Psoas muscle (tissue), 8 donors: ENCODE results near the gene NEK6. TPM values are rescaled to one million over a fixed set of nuclear protein-coding genes. Genes with fewer than 3 reads are reported as not detected.

ENCODE experiments used
- ATAC-seq, 4 donors: fragments of 200-7000 bp; cut with Tn5 transposase; one replicate each; pipeline ENCODE4 v1.9.1; 2020; ENCODE audit warnings: moderate library complexity in 3 of 4, mild to moderate bottlenecking in 2 of 4
- DNase-seq, 2 donors: peaks; one replicate each; pipeline ENCODE4 v3.0.0-alpha.2; 2020
- H3K27ac ChIP-seq: fragments of 200-600 bp; one replicate; pipeline ENCODE4 v1.8.0; 2022
- H3K27me3 ChIP-seq, 3 donors: fragments of 200-600 bp in 1 of 3; one replicate each; pipeline versions ENCODE4 v1.6.1 to v1.8.0; 2013 to 2022; ENCODE audit warnings: low read length in 2 of 3, mild to moderate bottlenecking in 2 of 3, moderate library complexity in 1 of 3; ENCODE audit not compliant: insufficient read depth in 3 of 3
- H3K36me3 ChIP-seq, 2 donors: fragments of 200-600 bp in 1 of 2; one replicate each; pipeline versions ENCODE4 v1.6.1 to v1.8.0; 2013 to 2022; ENCODE audit warnings: low read depth in 1 of 2, mild to moderate bottlenecking in 1 of 2, moderate library complexity in 1 of 2; ENCODE audit not compliant: insufficient read depth in 1 of 2
- H3K4me1 ChIP-seq: fragments of 200-600 bp; one replicate; pipeline ENCODE4 v1.8.0; 2022
- H3K4me3 ChIP-seq: fragments of 200-600 bp; one replicate; pipeline ENCODE4 v1.8.0; 2022; ENCODE audit warnings: mild to moderate bottlenecking
- H3K9me3 ChIP-seq: fragments of 200-600 bp; one replicate; pipeline ENCODE4 v1.8.0; 2022
- CTCF ChIP-seq: fragments of 200-600 bp; IDR thresholded peaks from one replicate; pipeline ENCODE4 v1.8.0; 2022; ENCODE audit warnings: antibody characterized with exemption
- WGBS, 3 donors: extraction: QIAGEN DNeasy Blood & Tissue Kit; methylation state at CpG; one replicate each; pipeline versions ENCODE4 v1.1.6 to v1.1.7; 2013; 5-methylcytosine and 5-hydroxymethylcytosine counted together
- intact Hi-C, 2 donors: fragments of 100-400 bp; cut with DNase I; formaldehyde crosslinking; loops; one replicate each; pipeline versions ENCODE4 v1.11.0 to v1.14.2; 2022
- polyA plus RNA-seq, 3 donors: library from polyadenylated mRNA; stranded (reverse); fragments of 200-250 nt; gene quantifications; one replicate each; pipeline ENCODE4 v1.2.3, GENCODE V29; 2013
- total RNA-seq, 4 donors: library from RNA; stranded (reverse); fragmentation: NEBNext Ultra II Directional in 2 of 4; extraction: Animal tissue kit (Norgen Biotek cat#: 25700) in 2 of 4; gene quantifications; one replicate each; pipeline versions ENCODE4 v1.2.1 to v1.2.4, GENCODE V29; 2021 to 2023
- donor health status: healthy with polysubstance abuse.
- donor health status: DM: no; HTN: no; CAD: no; lungs with moderate emphysema.
- donor health status: Bipolar disorder and iron deficiency.
- donor health status: healthy.
- donor health status: DM: yes; HTN: yes; CAD: no.
- donor health status: DM: no; HTN: no; CAD: no.
- donor health status: DM: no; HTN: no; CAD: no.
- donor health status: DM: yes; HTN: yes; CAD: no.

The NEK6 gene
- total and polyA plus RNA-seq, 7 donors = 2.0 to 16.0 (median 5.3) TPM

GRCh38 chr9:124272118-124272517, 14.4 kb downstream of the NEK6 start:
- DNase-seq (no peak), ATAC-seq (peak in 1 of 4 donors; percentile 3)
- Histone ChIP-seq H3K27ac (peak overlapping the region; percentile 4), H3K4me1 (peaks cover 24% of the 10 kb centered on the region), H3K36me3 (no peaks in the 10 kb centered on the region), H3K9me3 (no peaks in the 10 kb centered on the region), H3K4me3 (no peak overlapping the region), H3K27me3 (no peaks in the 10 kb centered on the region)
- intact Hi-C loops = no loop called here
- no peak for TF ChIP-seq CTCF
- WGBS, 3 donors = 78 to 81% (median 80%) methylated on average over 7 of the region's 7 CpGs

GRCh38 chr9:124272979-124273378, 15.2 kb downstream of the NEK6 start:
- Histone ChIP-seq H3K27ac (no peak overlapping the region), H3K9me3 (no peaks in the 10 kb centered on the region), H3K27me3 (no peaks in the 10 kb centered on the region), H3K36me3 (no peaks in the 10 kb centered on the region), H3K4me3 (no peak overlapping the region), H3K4me1 (peaks cover 23% of the 10 kb centered on the region)
- DNase-seq = no peak
- no peak for ATAC-seq
- TF ChIP-seq CTCF = no peak
- 82 to 85% (median 82%) methylated on average over 9 of the region's 9 CpGs for WGBS, 3 donors
- intact Hi-C loops = no loop called here

DNA sequence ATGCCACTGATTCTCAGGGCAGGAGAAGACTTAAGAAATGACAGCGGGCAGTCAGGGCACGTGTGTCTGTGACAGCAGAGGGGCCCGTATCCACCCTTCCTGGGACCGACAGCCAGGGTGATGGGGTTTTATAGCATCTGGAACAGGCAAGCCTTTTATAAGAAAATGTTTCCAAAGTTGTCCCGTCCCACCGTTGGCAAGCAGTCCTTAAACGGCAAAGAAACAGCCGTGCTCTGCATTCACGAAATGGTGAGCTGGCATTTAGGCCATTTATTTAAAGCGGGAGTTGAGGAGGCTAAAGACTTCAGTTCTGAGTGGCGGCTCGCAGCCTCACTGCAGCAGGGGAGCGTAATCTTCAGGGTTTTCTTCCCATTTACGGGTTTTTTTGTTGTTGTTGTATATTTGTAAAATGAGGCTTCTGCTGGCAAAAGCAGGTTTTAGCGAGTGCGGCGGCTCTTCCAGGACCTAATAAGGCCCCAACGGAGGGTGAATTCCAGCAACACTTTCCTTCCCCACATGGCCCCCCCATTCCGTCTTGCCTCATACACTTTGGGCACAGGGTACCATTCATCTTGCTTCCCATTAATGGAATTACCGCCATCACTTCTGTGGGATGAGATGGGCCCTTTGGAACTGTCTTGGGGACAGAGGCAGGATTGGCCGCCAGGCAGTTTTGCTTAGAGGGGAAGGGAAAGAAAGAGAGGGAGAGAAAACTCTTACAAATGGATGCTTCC, 15.8 kb downstream of the NEK6 start:
- no peak for ATAC-seq
- intact Hi-C loops = no loop called here
- H3K27ac ChIP-seq = no peak overlapping the region
- H3K4me3 ChIP-seq = no peak overlapping the region
- no peak for DNase-seq
- WGBS, 3 donors = 85 to 89% (median 87%) methylated on average over 21 of the region's 21 CpGs
- no peaks in the 10 kb centered on the region for H3K36me3 ChIP-seq
- H3K27me3 ChIP-seq = no peaks in the 10 kb centered on the region
- H3K9me3 ChIP-seq = no peaks in the 10 kb centered on the region
- peaks cover 23% of the 10 kb centered on the region for H3K4me1 ChIP-seq
- no peak for TF ChIP-seq CTCF

- H3K27me3 ChIP-seq = no peaks in the 10 kb centered on the region
- ATAC-seq = no peak
- no peak for TF ChIP-seq CTCF
- no peak for DNase-seq
- H3K27ac ChIP-seq = no peak overlapping the region
- intact Hi-C loops = no loop called here
- H3K9me3 ChIP-seq = no peaks in the 10 kb centered on the region
- no peak overlapping the region for H3K4me3 ChIP-seq
- no peaks in the 10 kb centered on the region for H3K36me3 ChIP-seq
- peaks cover 26% of the 10 kb centered on the region for H3K4me1 ChIP-seq
- 92 to 95% (median 94%) methylated on average over 6 of the region's 6 CpGs for WGBS, 3 donors
These were observed 16.5 kb downstream of the NEK6 start for GRCh38 chr9:124274226-124274625.

- Histone ChIP-seq H3K4me3 (no peak overlapping the region), H3K36me3 (no peaks in the 10 kb centered on the region), H3K27ac (no peak overlapping the region), H3K4me1 (peaks cover 31% of the 10 kb centered on the region), H3K27me3 (no peaks in the 10 kb centered on the region), H3K9me3 (no peaks in the 10 kb centered on the region)
- TF ChIP-seq CTCF = no peak
- DNase-seq (no peak), ATAC-seq (no peak)
- intact Hi-C loops = no loop called here
- WGBS, 3 donors = 94 to 97% (median 96%) methylated on average over 7 of the region's 7 CpGs
These were observed 17.0 kb downstream of the NEK6 start for GRCh38 chr9:124274738-124275137.
